ENCODE measurements around the gene FBXO10. TPM values are rescaled to one million over a fixed set of nuclear protein-coding genes. Genes with fewer than 3 reads are reported as not detected.

FBXO10 gene
- total and polyA plus RNA-seq, 2 of the 8 experiments (the other 6 are each of a cell fraction or from before 2014, with no cell fraction given) = 13.1 to 13.9 TPM

- TF ChIP-seq CBX5 (IDR thresholded peaks at IDR 0.05; ENCODE audit: low read depth, low read length) (no peak), TCF12 (IDR thresholded peaks at IDR 0.05; ENCODE audit: low read depth, low read length) (no peak), CHD2 (IDR thresholded peaks at IDR 0.05; ENCODE audit: low read length) (no peak), TEAD4 (IDR thresholded peaks at IDR 0.05; ENCODE audit: low read depth, low read length) (no peak), EZH2 (IDR thresholded peaks at IDR 0.05; ENCODE audit: low read depth, low read length, severe bottlenecking) (no peak)
These were observed 112.2 kb downstream of the FBXO10 start (continued) for GRCh38 chr9:37464006-37464405.

Other genes starting within 250 kb of the FBXO10 start
- 97.0 and 98.1 TPM in 2 replicates for gene GRHPR, start 153.7 kb downstream of the FBXO10 start, total RNA-seq (2021; fragmentation: NEBNext Ultra II Directional; extraction: Animal tissue kit (Norgen Biotek cat#: 25700))
- gene GRHPR, start 153.7 kb downstream of the FBXO10 start, polyA plus RNA-seq (2011; rRNA removed) = 201 and 246 TPM in 2 replicates
- 13.6 and 14.5 TPM in 2 replicates for gene ZBTB5, start 110.9 kb downstream of the FBXO10 start, total RNA-seq (2021; fragmentation: NEBNext Ultra II Directional; extraction: Animal tissue kit (Norgen Biotek cat#: 25700))
- 13.3 and 14.0 TPM in 2 replicates for gene ZBTB5, start 110.9 kb downstream of the FBXO10 start, polyA plus RNA-seq (2011; rRNA removed)
- gene POLR1E, start 90.4 kb downstream of the FBXO10 start, total RNA-seq (2021; fragmentation: NEBNext Ultra II Directional; extraction: Animal tissue kit (Norgen Biotek cat#: 25700)) = 36.9 and 40.0 TPM in 2 replicates
- 13.8 and 16.0 TPM in 2 replicates for gene POLR1E, start 90.4 kb downstream of the FBXO10 start, polyA plus RNA-seq (2011; rRNA removed)
- 160 and 174 TPM in 2 replicates for gene TOMM5, start 16.2 kb upstream of the FBXO10 start, total RNA-seq (2021; fragmentation: NEBNext Ultra II Directional; extraction: Animal tissue kit (Norgen Biotek cat#: 25700))
- gene TOMM5, start 16.2 kb upstream of the FBXO10 start, polyA plus RNA-seq (2011; rRNA removed) = 127 and 171 TPM in 2 replicates
- gene FRMPD1, start 74.6 kb upstream of the FBXO10 start, total RNA-seq (2021; fragmentation: NEBNext Ultra II Directional; extraction: Animal tissue kit (Norgen Biotek cat#: 25700)) = 0.32 and 0.52 TPM in 2 replicates
- 0.25 and 0.27 TPM in 2 replicates for gene FRMPD1, start 74.6 kb upstream of the FBXO10 start, polyA plus RNA-seq (2011; rRNA removed)
- 4.5 and 6.2 TPM in 2 replicates for gene TRMT10B, start 177.4 kb upstream of the FBXO10 start, total RNA-seq (2021; fragmentation: NEBNext Ultra II Directional; extraction: Animal tissue kit (Norgen Biotek cat#: 25700))
- 2.0 and 2.4 TPM in 2 replicates for gene TRMT10B, start 177.4 kb upstream of the FBXO10 start, polyA plus RNA-seq (2011; rRNA removed)
- 73.4 and 77.4 TPM in 2 replicates for gene EXOSC3, start 208.7 kb upstream of the FBXO10 start, total RNA-seq (2021; fragmentation: NEBNext Ultra II Directional; extraction: Animal tissue kit (Norgen Biotek cat#: 25700))
- gene EXOSC3, start 208.7 kb upstream of the FBXO10 start, polyA plus RNA-seq (2011; rRNA removed) = 43.5 and 46.7 TPM in 2 replicates
- 11.1 and 15.0 TPM in 2 replicates for gene DCAF10, start 224.4 kb upstream of the FBXO10 start, total RNA-seq (2021; fragmentation: NEBNext Ultra II Directional; extraction: Animal tissue kit (Norgen Biotek cat#: 25700))
- 6.7 and 7.1 TPM in 2 replicates for gene DCAF10, start 224.4 kb upstream of the FBXO10 start, polyA plus RNA-seq (2011; rRNA removed)